ENCODE measurements around the gene SLC16A4.
A peak's percentile ranks its signal among the peaks of the same experiment; 100 is the strongest.
"Not testable (repeated sequence)": the region's sequence is repeated elsewhere in the genome, so short reads cannot be mapped to it uniquely, and the experiment has no call there.

SLC16A4 gene

DNA sequence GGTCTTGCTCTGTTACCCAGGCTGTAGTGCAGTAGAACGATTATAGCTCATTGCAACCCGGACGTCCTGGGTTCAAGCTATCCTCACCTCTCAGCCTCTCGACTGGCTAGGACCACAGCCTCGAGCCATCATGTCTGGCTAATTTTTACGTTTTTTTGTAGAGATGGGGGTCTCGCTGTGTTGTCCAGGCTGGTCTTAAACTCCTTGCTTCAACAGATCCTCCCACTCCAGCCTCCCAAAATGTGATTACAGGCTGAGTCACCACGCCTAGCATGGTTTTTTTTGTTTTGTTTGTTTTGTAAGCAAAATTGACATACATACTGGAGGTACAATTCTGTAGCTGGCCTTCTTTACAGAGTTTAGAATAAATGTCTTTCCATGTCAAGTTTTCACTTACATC, 17.7 kb upstream of the SLC16A4 start:
- DNase-seq (ENCODE audit: low spot score): no peak

DNA sequence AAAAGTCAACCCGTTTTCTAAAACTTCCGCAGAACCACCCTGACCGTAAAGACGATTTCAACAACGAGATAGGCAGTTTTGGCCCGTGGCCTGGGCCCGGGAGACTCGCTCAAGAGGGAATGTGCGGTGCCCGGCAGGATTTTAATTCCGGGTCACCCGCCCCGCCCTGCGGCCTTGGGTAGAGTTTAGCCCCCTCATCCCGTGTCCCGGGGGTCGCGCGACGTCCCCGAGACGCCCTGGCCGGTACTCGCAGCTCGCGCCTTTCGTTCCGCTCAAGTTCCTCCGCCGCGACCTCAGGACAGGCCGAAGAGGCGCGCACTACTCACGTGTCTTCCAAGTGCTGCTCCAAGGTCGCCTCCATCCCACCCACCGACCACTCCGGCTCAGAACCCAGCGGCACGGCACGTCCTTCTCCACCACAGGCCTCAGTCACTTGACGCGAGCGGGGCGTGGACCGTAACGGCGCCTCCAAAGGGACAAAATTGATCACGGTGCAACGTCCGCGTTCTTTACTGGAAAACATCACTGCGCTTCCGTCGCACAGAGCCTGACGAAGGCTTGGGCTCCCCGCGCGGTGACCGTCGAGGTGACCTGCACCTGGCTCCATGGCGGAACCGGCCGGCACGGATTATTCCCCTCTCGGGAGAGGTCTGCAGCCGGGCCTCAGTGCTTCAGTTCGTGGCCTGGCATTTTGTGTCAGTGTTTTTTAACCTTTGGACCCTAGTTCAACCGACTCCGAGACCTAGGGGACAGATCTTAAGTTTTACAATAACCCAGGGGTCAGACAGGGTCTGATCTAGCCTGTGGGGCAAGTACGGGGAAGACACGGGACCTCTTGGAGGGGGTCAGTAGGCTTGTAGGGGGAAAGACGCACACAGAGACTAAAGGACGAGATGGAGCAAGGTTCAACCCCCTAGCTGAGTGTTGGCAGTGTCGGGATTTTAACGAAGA, 16.7 kb upstream of the SLC16A4 start, which contains the start of gene LAMTOR5:
Gene LAMTOR5, minus strand, starts transcription at position 435 of the 951 bp plus-strand sequence. Its CDS starts 74 bp downstream, at position 361.
- peak; percentile 71 for DNase-seq (ENCODE audit: low spot score)

DNA sequence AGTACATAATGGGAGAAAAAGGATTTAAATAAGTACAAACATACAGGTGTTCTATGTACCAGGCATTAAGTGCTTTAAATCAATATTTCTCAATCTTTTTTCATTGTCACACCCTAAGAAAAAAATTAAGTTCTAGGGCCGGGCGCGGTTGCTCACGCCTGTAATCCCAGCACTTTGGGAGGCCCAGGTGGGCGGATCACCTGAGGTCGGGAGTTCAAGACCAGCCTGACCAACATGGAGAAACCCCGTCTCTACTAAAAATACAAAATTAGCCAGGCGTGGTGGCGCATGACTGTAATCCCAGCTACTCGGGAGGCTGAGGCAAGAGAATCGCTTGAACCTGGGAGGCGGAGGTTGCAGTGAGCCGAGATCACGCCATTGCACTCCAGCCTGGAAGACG, 15.6 kb upstream of the SLC16A4 start:
- not testable (repeated sequence) for DNase-seq (ENCODE audit: low spot score)

DNA sequence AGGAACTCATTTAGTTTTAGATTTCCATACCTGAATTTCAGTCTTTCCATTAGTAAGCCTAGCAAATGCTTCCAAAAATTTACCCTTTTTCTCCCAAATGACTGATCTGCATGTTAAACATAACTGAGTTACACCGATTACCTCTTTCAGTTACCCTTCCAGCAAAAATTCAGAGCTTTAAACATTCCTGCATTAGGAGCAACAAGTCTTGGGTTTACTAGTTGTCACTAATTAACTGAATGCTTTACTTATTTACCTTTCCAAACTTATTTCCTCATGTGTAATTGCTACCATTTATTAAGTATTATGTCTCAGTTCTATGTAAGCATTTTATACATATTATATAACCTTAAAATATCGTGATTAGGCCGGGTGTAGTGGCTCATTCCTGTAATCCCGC, 13.6 kb upstream of the SLC16A4 start:
- DNase-seq (ENCODE audit: low spot score): no peak

DNA sequence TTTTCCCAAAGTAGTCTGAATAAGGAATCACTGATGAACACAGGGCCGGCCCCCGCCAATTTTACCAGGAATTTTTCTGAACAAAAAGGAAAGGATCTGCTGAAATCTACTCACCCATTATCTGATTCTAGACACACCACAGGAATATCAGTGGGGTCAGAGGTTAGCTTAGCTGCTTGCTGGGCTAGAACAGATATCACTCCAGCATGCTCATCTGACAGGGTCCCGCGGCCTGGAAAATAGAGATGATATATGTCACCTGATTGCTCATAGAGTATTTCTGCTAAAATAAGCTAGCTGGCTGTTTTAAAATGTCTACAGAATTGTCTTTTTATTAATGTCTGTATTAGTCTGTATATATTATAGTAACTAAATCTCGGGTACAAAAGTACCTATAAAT, 13.0 kb upstream of the SLC16A4 start:
- DNase-seq (ENCODE audit: low spot score): no peak

DNA sequence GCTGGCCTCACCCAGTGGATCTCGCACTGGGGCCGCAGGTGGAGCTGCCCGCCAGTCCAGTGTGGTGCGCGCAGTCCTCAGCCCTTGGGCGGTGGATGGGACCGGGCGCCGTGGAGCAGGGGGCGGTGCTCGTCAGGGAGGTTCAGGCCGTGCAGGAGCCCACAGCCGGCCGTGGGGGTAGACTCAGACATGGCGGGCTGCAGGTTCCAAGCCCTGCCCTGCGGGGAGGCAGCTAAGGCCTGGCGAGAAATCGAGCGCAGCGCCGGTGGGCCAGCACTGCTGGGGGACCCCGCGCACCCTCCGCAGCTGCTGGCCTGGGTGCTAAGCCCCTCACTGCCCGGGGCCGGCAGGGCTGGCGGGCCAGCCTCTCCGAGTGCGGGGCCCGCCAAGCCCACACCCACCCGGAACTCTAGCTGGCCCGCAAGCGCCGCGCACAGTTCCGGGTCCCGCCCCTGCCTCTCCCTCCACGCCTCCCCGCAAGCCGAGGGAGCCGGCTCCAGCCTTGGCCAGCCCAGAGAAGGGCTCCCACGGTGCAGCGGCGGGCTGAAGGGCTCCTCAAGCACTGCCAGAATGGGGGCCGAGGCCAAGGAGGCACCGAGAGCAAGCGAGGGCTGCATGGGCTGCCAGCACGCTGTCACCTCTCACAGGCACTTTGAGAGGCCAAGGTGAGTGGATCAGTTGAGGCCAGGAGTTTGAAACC, 5.6 kb upstream of the SLC16A4 start:
- DNase-seq (ENCODE audit: low spot score): not testable (repeated sequence)

DNA sequence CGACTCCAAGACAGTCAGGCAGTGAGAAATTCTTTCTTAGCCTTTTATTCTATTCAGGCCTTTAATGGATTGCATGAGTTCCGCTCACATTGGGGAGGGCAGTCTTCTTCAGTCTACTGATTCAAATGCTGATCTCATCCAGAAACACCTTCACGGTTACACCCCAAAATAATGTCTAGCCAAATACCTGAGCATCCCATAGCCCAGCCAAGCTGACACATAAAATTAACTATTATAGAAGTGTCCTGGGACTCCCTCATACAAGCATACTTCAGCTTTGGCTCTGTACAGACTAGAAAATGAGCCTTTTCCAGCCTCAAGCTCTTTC, 3.6 kb upstream of the SLC16A4 start:
- no peak for DNase-seq (ENCODE audit: low spot score)

DNA sequence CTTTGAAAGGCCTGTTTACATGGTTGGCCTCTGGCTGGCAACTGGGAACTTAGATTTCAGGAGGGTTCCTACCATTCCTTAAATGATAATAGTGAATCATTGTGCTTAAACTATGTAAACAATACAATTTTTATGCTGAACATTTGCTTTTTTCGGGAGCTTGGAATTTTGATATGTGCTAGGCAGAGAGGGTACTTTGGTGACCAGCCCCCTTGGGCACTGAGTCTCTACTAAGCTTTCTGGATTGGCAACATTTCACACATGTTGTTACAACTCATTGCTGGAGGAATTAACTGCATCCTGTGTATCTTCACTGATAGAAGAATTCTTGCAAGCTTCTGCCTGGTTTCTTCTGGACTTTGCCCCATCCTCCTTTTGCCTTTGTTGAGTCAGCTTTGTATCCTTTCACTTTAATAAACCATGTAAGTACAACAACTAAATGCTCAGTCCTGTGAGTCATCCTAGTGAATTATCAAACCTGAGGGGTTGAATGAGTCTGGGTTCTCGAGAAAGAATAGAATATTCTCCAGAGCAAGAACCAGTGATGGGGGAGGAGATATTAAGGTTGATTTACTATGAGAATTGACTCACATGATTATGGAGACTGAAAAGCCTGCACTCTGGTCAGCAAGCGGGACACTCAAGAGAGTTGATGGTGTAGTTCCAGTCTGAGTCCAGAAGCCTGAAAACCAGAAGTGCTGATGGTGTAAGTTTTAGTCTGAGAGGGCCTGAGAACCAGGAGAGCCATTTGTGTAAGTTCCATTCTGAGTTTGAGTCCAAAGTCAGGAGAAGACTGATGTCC, 3.1 kb upstream of the SLC16A4 start:
- DNase-seq (ENCODE audit: low spot score): no peak

DNA sequence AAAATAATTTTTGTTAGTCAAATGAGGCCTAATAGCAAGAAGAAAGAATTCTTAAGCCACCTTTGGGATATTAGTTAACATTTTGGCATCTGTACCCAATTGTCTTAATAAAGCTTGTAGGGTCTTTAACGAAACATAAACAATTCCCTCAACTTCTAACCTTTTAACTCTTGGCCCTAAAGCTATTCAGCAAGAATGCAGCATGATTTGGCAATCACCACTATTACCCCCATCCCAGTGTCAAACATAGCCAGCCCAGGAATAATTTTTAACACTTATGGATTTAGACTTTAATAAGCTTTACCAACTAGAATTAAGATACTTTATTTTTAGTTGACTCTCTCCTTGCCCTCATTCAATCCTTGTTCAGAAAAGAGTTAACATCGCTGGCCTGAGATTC, 2.5 kb upstream of the SLC16A4 start:
- no peak for DNase-seq (ENCODE audit: low spot score)

DNA sequence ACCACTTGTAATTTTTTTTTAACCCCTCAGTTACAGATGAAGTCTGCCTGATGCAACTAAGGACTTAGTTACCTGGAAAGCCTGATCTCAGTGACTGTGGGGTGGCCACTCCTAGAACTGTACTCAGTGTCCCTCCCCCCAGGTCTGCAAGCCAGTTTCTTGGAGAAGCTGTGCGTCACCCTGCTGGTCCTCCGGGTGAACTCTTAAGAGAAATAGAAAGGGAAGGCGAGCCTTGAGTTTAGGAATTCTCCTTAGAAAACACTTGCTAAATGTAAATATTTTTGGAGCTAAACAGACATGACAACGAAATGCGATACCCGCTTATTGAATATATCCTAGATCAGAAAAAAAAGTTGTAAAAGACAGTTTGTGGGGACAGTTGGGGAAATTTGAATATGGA, 730 bp downstream of the SLC16A4 start:
- DNase-seq (ENCODE audit: low spot score): no peak

DNA sequence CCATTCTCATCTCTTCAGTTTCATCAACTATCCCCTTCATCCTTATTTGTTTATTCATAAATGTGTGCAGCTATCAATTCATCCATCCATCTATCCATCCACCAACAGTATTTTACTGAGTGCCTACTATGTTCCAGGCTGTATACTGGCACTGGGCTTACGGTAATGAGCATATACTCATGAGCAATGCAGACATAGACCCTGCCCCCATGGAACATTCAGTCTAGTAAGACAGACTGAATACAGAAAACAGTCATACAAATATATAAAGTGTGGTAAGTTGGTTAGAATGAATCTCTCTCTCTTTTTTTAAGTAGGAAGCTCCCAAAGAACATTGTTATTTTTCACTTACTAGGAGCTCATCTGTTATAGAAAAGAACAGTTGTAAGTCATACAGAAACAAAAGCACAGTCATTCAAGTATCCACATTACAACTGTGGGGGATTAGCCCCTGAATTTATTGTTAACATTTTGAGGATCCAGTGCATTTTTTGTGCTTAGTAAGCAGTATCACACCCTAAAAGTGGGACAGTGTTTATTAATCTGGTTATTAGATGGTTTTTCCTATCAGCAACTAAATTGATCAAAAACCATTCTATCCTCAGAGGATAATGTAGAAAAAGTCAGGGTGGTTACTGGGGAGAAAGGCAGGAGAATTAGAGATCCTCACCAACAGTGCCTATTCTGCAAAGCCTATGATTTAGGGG, 3.6 kb downstream of the SLC16A4 start:
- no peak for DNase-seq (ENCODE audit: low spot score)

DNA sequence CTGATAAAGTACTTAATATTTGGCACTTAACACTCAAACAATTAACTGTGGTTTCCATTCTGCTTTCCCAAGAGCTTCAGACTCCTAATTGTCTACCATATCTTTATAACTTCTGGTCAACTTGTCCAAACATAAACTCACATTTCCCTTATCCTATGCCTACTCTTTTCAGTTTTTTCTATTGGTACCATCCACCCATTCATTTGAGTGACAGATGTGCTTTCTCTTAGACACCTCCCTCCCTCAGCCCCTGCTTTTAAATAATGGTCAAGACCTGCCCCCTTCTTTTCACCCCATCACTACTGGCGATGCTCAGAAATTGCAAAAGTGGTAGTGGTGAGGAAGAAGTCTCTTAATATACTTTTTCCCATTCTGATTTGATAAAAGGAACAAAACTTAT, 5.5 kb downstream of the SLC16A4 start:
- DNase-seq (ENCODE audit: low spot score): no peak

DNA sequence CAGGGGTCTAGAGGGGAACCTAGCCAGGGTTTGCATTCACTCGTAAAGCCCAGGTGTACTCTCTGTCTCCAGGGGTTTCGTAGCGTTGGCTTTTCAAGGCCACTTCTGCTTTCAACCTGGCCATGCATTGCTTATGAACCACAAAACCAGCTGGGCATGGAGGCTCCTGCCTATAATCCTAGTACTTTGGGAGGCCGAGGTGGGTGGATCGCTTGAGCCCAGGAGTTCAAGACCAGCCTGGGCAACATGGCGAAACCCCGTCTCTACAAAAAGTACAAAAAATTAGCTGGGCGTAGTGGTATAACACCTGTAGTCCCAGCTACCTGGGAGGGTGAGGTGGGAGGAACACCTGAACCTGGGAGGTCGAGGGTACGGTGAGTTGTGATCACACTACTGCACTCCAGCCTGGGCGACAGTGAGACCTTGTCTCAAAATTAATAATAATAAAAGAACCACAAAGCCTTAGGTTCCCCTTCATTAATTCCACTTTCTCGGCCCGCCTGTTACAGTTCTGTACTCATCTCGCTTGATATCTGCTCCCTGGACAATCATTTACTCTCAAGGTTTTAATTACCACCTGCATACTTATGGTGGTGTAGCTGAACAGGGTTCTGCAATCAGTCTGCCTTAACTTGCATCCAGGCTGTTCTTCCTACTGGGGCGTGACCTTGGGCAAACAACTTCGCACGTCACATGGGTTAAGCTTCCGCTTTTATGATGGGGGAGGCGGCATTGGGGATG, 6.1 kb downstream of the SLC16A4 start:
- DNase-seq (ENCODE audit: low spot score): no peak

DNA sequence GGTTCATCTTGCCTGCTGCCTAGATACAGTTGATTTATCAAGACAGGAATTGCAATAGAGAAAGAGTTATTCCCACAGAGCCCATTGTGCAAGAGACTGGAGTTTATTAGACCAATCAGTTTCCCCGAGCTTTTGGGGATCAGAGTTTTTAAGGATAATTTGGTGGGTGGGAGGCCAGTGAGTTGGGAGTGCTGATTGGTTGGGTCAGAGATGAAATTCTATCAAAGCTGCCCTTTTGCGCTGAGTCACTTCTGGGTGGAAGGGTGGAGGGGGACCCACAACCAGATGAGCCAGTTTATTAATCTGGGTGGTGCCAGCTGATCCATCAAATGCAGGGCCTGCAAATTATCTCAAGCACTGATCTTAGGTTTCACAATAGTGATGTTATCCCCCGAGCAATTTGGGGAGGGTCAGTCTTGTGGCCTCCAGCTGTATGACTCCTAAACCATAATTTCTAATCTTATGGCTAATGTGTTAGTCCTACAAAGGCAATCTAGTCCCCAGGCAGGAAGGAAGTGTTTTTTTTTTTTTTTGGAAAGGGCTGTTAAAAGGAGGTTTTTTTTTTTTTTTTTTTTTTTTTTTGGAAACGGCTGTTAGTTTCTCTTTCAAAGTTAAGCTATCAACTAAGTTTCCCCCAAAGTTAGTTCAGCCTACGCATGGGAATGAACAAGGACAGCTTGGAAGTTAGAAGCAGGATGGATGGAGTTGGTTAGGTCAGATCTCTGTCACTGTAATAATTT, 7.4 kb downstream of the SLC16A4 start:
- no peak for DNase-seq (ENCODE audit: low spot score)

DNA sequence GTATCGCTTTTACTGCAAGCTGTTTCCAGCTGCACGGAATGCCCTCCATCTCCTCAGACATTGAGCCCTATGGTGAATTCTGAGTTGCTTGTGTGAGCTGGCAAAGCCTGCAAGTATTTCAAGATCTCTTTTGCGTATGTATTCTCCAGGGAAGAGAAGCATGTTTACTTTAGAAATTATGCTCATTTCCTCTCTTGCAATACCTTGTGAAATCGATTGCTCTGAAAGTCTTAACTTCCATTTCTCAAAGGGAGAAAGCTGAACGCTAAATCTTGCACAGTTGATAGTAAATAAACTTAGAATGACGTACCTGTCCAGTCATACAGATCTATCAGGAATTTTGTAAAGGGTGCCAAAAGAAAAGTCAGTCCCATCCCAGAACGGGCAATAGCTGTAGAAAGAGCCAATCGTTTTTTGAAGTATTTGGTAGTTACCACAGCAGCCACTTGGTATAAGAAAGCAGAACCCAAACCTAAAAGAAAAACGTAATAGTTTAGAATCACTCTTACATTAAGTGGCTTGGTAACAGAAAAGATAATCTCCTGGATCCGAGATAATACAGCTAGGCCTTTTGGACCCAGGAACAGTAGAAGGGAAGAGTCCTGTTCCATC, 10.0 kb downstream of the SLC16A4 start:
- no peak for DNase-seq (ENCODE audit: low spot score)

DNA sequence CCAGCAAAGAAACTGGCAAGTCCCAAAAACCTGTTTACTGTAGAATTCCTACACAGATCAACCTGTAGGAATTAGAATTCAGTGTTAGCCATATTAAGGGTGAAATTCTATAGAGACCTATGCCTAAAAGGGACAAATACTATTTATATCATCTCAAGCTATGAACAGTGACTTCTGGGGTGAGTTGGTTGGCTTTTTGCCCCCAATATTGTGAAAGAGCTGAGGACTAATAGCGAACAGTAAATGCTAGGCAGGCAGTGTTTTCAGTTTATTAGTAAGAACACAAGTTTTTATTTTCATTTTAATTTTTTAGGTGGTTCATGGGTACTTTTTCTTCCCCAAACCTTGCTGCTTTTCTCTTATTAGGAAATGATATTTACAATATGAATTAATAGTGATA, 15.3 kb downstream of the SLC16A4 start:
- no peak for DNase-seq (ENCODE audit: low spot score)

DNA sequence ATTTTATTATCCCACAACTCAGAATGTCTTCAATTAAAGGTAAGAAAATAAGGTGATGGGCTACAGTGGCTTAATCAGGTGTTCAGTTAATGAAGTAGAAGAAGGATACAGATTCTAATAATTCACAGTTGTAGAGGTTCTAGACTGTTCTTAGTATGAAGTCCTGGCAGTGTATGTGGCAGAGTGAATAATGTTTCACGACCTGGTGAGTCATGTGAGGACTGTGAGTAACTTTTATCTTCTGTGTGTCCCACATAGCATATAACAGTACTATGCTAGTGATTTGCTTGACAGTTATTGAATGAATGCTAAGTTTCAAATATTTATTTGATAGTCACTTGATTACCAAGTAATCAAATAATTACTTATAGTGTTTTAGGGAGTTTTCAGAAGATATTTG, 20.0 kb downstream of the SLC16A4 start:
- DNase-seq (ENCODE audit: low spot score): no peak

DNA sequence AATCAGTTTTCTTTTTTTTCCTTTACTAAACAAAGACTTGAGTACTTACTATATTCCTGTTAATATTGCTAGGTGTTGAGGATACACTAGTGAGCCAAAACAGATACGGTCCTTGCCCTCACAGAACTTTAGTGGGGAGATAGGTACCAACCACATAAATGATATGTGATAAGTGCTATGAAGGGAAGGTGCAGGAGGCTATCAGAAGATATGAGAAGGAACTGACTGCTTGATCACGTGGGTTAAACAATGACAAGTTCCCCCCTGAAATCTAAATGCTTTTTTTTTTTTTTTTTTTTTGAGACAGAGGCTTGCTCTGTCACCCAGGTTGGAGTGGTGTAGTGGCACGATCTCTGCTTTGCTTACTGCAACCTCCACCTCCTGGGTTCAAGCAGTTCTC, 26.6 kb downstream of the SLC16A4 start:
- DNase-seq (ENCODE audit: low spot score): no peak

DNA sequence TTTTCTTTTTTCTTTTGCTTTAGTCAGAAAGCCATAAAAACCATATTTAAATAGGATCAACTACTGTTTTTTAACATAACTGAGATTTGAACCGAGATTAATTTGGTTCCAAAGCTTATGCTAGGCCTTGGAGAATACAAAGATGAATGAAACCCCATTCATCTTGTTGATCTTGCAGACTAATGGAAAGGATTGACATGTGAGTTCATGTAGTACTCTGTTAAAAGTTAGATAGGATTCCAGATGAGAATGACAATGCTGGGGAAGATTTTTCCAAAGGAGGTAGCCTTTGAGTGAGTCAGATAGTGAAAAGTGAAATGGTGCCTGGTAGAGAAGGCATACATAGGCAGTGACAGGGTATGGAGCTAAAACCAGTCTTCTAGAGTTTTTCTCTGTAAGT, 29.0 kb downstream of the SLC16A4 start:
- DNase-seq (ENCODE audit: low spot score): no peak

DNA sequence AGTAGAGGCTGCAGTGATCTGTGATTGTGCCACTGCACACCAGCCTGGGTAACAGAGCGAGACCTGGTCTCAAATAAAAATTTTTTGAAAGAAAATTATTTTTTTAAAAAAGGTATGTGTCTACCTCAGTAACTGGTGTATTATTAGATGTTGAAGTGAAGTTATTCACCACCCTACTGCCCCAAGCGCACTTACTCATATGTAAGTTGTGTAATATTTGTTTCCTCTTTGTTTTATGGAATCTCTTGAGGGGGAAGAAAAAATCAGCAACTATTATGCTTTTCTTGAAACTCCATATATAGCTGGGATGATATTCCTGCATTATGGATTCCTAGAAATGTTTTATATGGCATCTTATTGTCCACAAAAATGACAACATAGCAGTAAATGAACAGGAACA, 30.4 kb downstream of the SLC16A4 start:
- no peak for DNase-seq (ENCODE audit: low spot score)
